ENCODE data around the gene OTULINL.

The OTULINL gene

DNA sequence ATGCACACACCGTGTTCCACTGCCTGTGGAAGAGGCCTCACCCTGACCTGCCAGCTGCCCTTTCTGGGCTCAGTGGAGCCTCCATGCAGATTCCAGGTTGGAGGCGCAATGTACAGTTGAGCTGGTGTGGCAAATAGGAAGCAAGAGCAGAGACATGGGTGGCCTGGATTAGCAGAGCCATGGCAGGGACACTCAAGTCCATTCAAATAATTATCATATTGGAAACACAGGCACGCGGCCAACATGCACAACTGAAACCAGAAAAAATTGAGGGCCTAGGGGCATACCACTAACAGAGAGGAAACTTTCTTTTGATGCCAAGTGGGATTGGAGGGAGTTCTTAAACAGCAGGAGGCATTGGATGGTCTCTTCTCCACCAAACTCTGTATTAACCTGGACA, 35.8 kb downstream of the OTULINL start:
- Histone ChIP-seq H3K27ac (ENCODE audit: low read depth, low read length) (no peak overlapping the region), H3K36me3 (ENCODE audit: control insufficient read depth in 1 of 2, insufficient read depth in 2 of 2, low read length in 2 of 2) (peaks cover 19 to 30% of the 10 kb centered on the region in 2 donors), H3K4me1 (ENCODE audit: control insufficient read depth in 1 of 2, insufficient read depth in 2 of 2, low read length in 2 of 2) (no peaks in the 10 kb centered on the region), H3K9ac (ENCODE audit: low read depth in 1 of 2, low read length in 2 of 2) (no peak overlapping the region), H3K9me3 (ENCODE audit: control insufficient read depth in 1 of 2, low read length in 2 of 2) (no peaks in the 10 kb centered on the region), H3K27me3 (ENCODE audit: control insufficient read depth in 1 of 2, insufficient read depth in 2 of 2, low read length in 2 of 2) (no peaks in the 10 kb centered on the region), H3K4me3 (ENCODE audit: low read depth in 1 of 2, low read length in 2 of 2) (no peak overlapping the region)

DNA sequence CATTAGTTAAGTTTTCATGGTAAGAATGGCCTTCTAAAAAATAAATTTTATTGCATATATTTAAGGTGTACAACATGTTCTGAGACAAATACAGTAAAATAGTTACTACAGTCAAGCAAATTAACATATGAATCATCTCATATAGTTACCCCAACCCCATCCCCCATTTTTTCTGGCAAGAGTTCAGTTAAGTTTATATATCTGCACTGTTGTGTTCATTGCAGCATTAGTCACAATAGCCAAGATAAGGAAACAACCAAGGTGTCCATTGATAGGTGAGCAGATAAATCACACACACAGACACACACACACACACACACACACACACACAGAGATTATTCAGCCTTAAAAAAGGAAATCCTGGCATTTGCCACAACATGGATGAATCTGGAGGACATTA, 45.7 kb downstream of the OTULINL start:
- Histone ChIP-seq H3K27ac (ENCODE audit: low read depth, low read length) (no peak overlapping the region), H3K36me3 (ENCODE audit: control insufficient read depth in 1 of 2, insufficient read depth in 2 of 2, low read length in 2 of 2) (no peaks in the 10 kb centered on the region), H3K9me3 (ENCODE audit: control insufficient read depth in 1 of 2, low read length in 2 of 2) (no peaks in the 10 kb centered on the region), H3K4me3 (ENCODE audit: low read depth in 1 of 2, low read length in 2 of 2) (no peak overlapping the region), H3K4me1 (ENCODE audit: control insufficient read depth in 1 of 2, insufficient read depth in 2 of 2, low read length in 2 of 2) (no peaks in the 10 kb centered on the region), H3K27me3 (ENCODE audit: control insufficient read depth in 1 of 2, insufficient read depth in 2 of 2, low read length in 2 of 2) (no peaks in the 10 kb centered on the region), H3K9ac (ENCODE audit: low read depth in 1 of 2, low read length in 2 of 2) (no peak overlapping the region)

DNA sequence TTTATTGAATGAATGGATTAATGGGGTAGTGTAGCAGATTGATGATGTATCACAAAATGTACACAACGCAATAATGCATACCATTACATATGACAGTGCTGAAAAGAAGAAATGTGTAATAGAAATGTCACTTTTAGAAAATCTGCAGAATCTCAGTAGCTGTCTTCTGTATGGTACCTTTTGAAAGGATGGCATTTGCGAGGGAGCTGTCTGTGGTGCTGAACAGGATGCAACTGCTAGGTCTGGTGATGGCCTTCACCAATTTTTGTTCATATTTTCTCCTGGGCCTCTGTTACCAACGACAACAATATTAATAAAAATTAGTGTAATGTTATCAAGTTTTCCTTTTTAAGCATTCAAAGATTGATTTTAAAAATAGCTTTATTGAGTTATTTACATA, 46.8 kb downstream of the OTULINL start:
- Histone ChIP-seq H3K27me3 (ENCODE audit: control insufficient read depth in 1 of 2, insufficient read depth in 2 of 2, low read length in 2 of 2) (no peaks in the 10 kb centered on the region), H3K4me3 (ENCODE audit: low read depth in 1 of 2, low read length in 2 of 2) (no peak overlapping the region), H3K9me3 (ENCODE audit: control insufficient read depth in 1 of 2, low read length in 2 of 2) (no peaks in the 10 kb centered on the region), H3K36me3 (ENCODE audit: control insufficient read depth in 1 of 2, insufficient read depth in 2 of 2, low read length in 2 of 2) (no peaks in the 10 kb centered on the region), H3K27ac (ENCODE audit: low read depth, low read length) (no peak overlapping the region), H3K9ac (ENCODE audit: low read depth in 1 of 2, low read length in 2 of 2) (no peak overlapping the region), H3K4me1 (ENCODE audit: control insufficient read depth in 1 of 2, insufficient read depth in 2 of 2, low read length in 2 of 2) (no peaks in the 10 kb centered on the region)

DNA sequence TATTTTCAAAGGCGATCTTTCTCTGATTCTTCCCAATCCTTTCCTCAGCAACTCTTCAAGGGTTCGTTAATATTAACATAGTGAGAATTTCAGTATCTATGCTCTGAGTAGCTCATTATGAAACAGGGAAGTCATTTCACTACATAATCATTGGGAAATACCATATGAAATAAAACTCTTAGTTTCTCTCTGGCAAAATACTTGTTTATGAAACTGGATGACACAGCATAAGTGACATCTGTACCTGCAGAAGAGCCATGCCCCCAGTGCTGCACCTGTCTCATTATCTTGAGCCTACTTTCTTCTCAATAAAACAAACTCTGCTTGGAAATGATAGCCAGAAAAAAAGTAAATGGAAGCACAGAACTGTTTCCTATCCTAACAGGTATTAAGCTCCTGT, 49.1 kb downstream of the OTULINL start:
- H3K4me1 ChIP-seq (ENCODE audit: control insufficient read depth in 1 of 2, insufficient read depth in 2 of 2, low read length in 2 of 2), result no peaks in the 10 kb centered on the region
- H3K9me3 ChIP-seq (ENCODE audit: control insufficient read depth in 1 of 2, low read length in 2 of 2), result no peaks in the 10 kb centered on the region
- no peak overlapping the region for H3K27ac ChIP-seq (ENCODE audit: low read depth, low read length)
- H3K4me3 ChIP-seq (ENCODE audit: low read depth in 1 of 2, low read length in 2 of 2), result no peak overlapping the region
- H3K27me3 ChIP-seq (ENCODE audit: control insufficient read depth in 1 of 2, insufficient read depth in 2 of 2, low read length in 2 of 2), result no peaks in the 10 kb centered on the region
- no peak overlapping the region for H3K9ac ChIP-seq (ENCODE audit: low read depth in 1 of 2, low read length in 2 of 2)
- no peaks in the 10 kb centered on the region for H3K36me3 ChIP-seq (ENCODE audit: control insufficient read depth in 1 of 2, insufficient read depth in 2 of 2, low read length in 2 of 2)

DNA sequence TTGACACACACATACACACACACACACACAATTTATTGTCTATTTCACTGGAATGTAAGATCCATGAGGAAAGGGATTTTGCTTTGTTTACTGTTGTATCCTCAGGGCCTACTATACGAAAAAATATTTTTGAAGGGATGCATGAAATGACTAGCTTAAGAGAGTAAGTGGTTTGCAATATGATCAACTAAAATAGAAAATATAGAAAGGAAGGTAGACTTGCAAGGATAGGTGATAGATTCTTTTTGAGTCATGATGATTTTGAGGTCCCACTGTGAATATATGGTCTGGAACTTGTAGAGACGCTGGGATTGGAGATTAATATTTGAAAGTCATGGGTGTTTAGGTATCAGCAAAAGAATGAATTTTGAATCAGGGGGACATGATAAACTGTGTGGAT, 54.1 kb downstream of the OTULINL start:
- Histone ChIP-seq H3K9ac (ENCODE audit: low read depth in 1 of 2, low read length in 2 of 2) (no peak overlapping the region), H3K27ac (ENCODE audit: low read depth, low read length) (no peak overlapping the region), H3K36me3 (ENCODE audit: control insufficient read depth in 1 of 2, insufficient read depth in 2 of 2, low read length in 2 of 2) (no peaks in the 10 kb centered on the region), H3K4me3 (ENCODE audit: low read depth in 1 of 2, low read length in 2 of 2) (no peak overlapping the region), H3K4me1 (ENCODE audit: control insufficient read depth in 1 of 2, insufficient read depth in 2 of 2, low read length in 2 of 2) (no peaks in the 10 kb centered on the region), H3K9me3 (ENCODE audit: control insufficient read depth in 1 of 2, low read length in 2 of 2) (no peaks in the 10 kb centered on the region), H3K27me3 (ENCODE audit: control insufficient read depth in 1 of 2, insufficient read depth in 2 of 2, low read length in 2 of 2) (no peaks in the 10 kb centered on the region)

DNA sequence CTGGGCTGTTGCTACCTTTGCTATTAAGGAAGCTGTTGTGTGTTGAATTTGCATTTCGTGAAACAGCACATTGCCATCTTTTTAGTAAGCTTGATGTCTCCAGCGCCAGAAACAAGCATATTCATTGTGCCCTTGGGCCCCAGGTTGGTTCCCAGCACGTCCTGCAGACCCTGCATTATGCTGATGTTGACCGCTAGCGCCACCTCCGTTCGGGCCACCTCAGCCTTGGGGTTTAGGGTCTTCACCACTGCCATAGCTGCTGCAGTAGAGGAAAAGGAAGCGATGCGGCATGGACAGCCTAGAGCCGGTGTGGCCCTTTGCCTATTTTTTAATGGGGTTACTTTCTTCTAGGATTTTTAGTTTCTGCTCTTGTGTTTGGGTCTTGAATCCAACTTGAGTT, 59.2 kb downstream of the OTULINL start:
- H3K9ac ChIP-seq (ENCODE audit: low read depth in 1 of 2, low read length in 2 of 2), result no peak overlapping the region
- no peaks in the 10 kb centered on the region for H3K36me3 ChIP-seq (ENCODE audit: control insufficient read depth in 1 of 2, insufficient read depth in 2 of 2, low read length in 2 of 2)
- no peak overlapping the region for H3K4me3 ChIP-seq (ENCODE audit: low read depth in 1 of 2, low read length in 2 of 2)
- H3K4me1 ChIP-seq (ENCODE audit: control insufficient read depth in 1 of 2, insufficient read depth in 2 of 2, low read length in 2 of 2), result no peaks in the 10 kb centered on the region
- no peaks in the 10 kb centered on the region for H3K27me3 ChIP-seq (ENCODE audit: control insufficient read depth in 1 of 2, insufficient read depth in 2 of 2, low read length in 2 of 2)
- H3K9me3 ChIP-seq (ENCODE audit: control insufficient read depth in 1 of 2, low read length in 2 of 2), result no peaks in the 10 kb centered on the region
- no peak overlapping the region for H3K27ac ChIP-seq (ENCODE audit: low read depth, low read length)

DNA sequence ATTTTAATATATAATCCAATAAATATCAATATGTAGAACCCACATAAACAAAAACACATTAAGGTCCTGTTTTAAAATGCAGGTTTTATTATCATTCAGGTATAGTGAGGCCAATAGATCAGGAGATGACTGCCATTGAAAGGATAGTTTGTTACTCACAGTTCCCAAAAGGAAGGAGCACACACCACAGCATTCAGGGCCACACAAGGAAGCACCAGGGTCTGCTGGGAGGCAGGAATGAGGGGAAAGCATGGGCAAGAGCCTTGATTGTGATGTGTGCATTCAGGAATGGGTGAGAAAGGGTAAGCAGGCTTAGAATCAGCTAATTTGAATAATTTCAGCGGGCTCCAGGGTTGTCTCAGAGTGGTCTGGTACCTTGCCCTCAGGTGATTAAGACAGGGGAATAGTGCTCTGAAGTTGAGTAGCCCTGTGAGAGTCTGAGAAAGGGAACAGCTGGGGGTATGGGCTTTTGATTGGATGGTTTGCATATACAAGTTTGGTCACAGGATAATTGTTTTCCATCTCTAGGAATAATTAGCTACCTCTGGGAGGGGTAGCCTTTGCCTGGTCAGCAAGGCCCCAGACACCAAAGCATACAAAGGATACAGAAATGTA, 63.1 kb downstream of the OTULINL start:
- Histone ChIP-seq H3K36me3 (ENCODE audit: control insufficient read depth in 1 of 2, insufficient read depth in 2 of 2, low read length in 2 of 2) (no peaks in the 10 kb centered on the region), H3K4me1 (ENCODE audit: control insufficient read depth in 1 of 2, insufficient read depth in 2 of 2, low read length in 2 of 2) (no peaks in the 10 kb centered on the region), H3K9ac (ENCODE audit: low read depth in 1 of 2, low read length in 2 of 2) (no peak overlapping the region), H3K27me3 (ENCODE audit: control insufficient read depth in 1 of 2, insufficient read depth in 2 of 2, low read length in 2 of 2) (no peaks in the 10 kb centered on the region), H3K9me3 (ENCODE audit: control insufficient read depth in 1 of 2, low read length in 2 of 2) (no peaks in the 10 kb centered on the region), H3K27ac (ENCODE audit: low read depth, low read length) (no peak overlapping the region), H3K4me3 (ENCODE audit: low read depth in 1 of 2, low read length in 2 of 2) (no peak overlapping the region)

DNA sequence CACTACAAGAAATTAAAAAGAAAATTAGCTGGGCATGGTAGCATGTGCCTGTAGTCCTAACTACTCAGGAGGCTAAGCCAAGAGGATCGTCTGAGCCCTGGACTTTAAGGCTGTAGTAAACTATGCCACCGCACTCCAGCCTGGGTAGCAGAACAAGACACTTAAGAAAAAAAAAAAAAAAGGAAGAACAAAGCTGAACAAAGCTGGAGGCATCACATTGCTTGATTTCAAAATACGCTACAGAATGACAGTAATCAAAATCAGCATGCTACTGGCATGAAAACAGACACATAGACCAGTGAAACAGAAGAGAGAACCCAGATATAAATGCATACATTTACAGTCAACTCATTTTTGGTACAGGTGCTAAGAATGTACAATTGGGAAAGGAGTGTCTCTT, 68.5 kb downstream of the OTULINL start:
- no peaks in the 10 kb centered on the region for H3K4me1 ChIP-seq (ENCODE audit: control insufficient read depth in 1 of 2, insufficient read depth in 2 of 2, low read length in 2 of 2)
- H3K9ac ChIP-seq (ENCODE audit: low read depth in 1 of 2, low read length in 2 of 2), result no peak overlapping the region
- H3K27ac ChIP-seq (ENCODE audit: low read depth, low read length), result no peak overlapping the region
- no peaks in the 10 kb centered on the region for H3K36me3 ChIP-seq (ENCODE audit: control insufficient read depth in 1 of 2, insufficient read depth in 2 of 2, low read length in 2 of 2)
- H3K9me3 ChIP-seq (ENCODE audit: control insufficient read depth in 1 of 2, low read length in 2 of 2), result no peaks in the 10 kb centered on the region
- H3K27me3 ChIP-seq (ENCODE audit: control insufficient read depth in 1 of 2, insufficient read depth in 2 of 2, low read length in 2 of 2), result no peaks in the 10 kb centered on the region
- H3K4me3 ChIP-seq (ENCODE audit: low read depth in 1 of 2, low read length in 2 of 2), result no peak overlapping the region

DNA sequence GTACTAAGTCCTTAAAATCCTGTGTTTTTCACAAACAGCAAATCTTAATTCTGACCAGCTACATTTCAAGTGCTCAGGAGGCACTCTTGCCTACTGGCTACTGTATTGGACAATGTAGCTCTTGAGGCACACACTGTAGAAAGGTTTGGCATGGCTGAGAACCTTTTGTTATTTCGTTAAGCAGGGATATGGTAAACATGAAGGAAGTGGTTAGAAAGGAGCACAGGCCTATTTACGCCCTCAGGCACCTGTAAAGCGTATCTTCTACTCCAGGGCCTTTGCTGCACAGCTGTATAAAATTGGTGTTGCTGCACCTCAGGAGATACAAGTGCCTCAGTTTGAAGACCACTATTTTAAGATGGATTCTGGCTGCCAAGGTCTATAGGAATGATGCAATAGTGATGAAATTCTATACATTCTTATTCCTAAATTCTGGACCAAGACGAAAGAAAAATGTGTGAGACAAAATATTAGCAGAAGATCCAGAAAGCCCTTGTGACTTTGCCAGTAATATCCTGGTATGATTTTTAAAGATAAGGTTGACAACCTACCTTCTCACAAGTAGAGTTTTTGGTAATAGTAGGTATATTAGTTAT, 73.7 kb downstream of the OTULINL start:
- no peak overlapping the region for H3K27ac ChIP-seq (ENCODE audit: low read depth, low read length)
- no peak overlapping the region for H3K9ac ChIP-seq (ENCODE audit: low read depth in 1 of 2, low read length in 2 of 2)
- H3K9me3 ChIP-seq (ENCODE audit: control insufficient read depth in 1 of 2, low read length in 2 of 2), result no peaks in the 10 kb centered on the region
- H3K4me1 ChIP-seq (ENCODE audit: control insufficient read depth in 1 of 2, insufficient read depth in 2 of 2, low read length in 2 of 2), result no peaks in the 10 kb centered on the region
- no peaks in the 10 kb centered on the region for H3K36me3 ChIP-seq (ENCODE audit: control insufficient read depth in 1 of 2, insufficient read depth in 2 of 2, low read length in 2 of 2)
- H3K27me3 ChIP-seq (ENCODE audit: control insufficient read depth in 1 of 2, insufficient read depth in 2 of 2, low read length in 2 of 2), result no peaks in the 10 kb centered on the region
- H3K4me3 ChIP-seq (ENCODE audit: low read depth in 1 of 2, low read length in 2 of 2), result no peak overlapping the region

DNA sequence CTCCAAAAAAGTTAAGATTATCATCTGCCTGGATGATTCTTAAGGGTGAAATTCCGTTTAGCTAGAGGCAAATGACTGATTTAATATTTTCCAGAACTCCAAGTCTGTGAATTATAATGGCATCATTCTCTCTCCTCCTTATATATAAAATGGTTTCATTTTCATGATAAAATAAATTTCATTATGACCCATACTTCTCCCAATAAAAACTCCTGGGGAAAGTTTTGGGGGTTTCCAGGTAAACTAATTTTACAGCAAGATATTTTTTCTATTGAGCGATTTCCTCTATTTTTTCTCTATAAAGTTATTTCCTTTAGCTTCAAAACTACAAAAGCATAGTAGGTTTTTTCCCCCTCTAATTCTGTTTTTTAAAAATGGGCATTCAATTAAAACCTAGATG, 75.3 kb downstream of the OTULINL start:
- Histone ChIP-seq H3K4me3 (ENCODE audit: low read depth in 1 of 2, low read length in 2 of 2) (no peak overlapping the region), H3K4me1 (ENCODE audit: control insufficient read depth in 1 of 2, insufficient read depth in 2 of 2, low read length in 2 of 2) (no peaks in the 10 kb centered on the region), H3K36me3 (ENCODE audit: control insufficient read depth in 1 of 2, insufficient read depth in 2 of 2, low read length in 2 of 2) (no peaks in the 10 kb centered on the region), H3K9me3 (ENCODE audit: control insufficient read depth in 1 of 2, low read length in 2 of 2) (no peaks in the 10 kb centered on the region), H3K9ac (ENCODE audit: low read depth in 1 of 2, low read length in 2 of 2) (no peak overlapping the region), H3K27me3 (ENCODE audit: control insufficient read depth in 1 of 2, insufficient read depth in 2 of 2, low read length in 2 of 2) (no peaks in the 10 kb centered on the region), H3K27ac (ENCODE audit: low read depth, low read length) (no peak overlapping the region)

Data from duodenal mucosa (tissue), 2 donors.